ENCODE measurements around the gene MINK1. TPM values are rescaled to one million over a fixed set of nuclear protein-coding genes. Genes with fewer than 3 reads are reported as not detected.
A peak's percentile ranks its signal among the peaks of the same experiment; 100 is the strongest.

Gene MINK1
- total RNA-seq, 1 donor from 2014 or later, result 90.6 TPM

- H3K4me1 Mint-ChIP-seq (ENCODE audit: low read depth), result peaks cover 65% of the 10 kb centered on the region
- no peaks in the 10 kb centered on the region for H3K27me3 Mint-ChIP-seq (ENCODE audit: low read depth)
- H3K9me3 Mint-ChIP-seq (ENCODE audit: low read depth), result no peaks in the 10 kb centered on the region
- no peak for DNase-seq (ENCODE audit: low spot score)
- no peak for TF ChIP-seq CTCF (IDR thresholded peaks at IDR 0.05)
- H3K36me3 Mint-ChIP-seq (ENCODE audit: low read depth), result peaks cover 25% of the 10 kb centered on the region
- peak overlapping the region; percentile 94 for H3K27ac Mint-ChIP-seq (ENCODE audit: unreplicated experiment)
- peak overlapping the region; percentile 96 for H3K4me3 Mint-ChIP-seq (ENCODE audit: unreplicated experiment)
Measured at GRCh38 chr17:4945176-4945943, 112.2 kb downstream of the MINK1 start.

GRCh38 chr17:4945944-4946280, 112.8 kb downstream of the MINK1 start:
- peaks cover 68% of the 10 kb centered on the region for H3K4me1 Mint-ChIP-seq (ENCODE audit: low read depth)
- peaks cover 25% of the 10 kb centered on the region for H3K36me3 Mint-ChIP-seq (ENCODE audit: low read depth)
- no peak for DNase-seq (ENCODE audit: low spot score)
- H3K27ac Mint-ChIP-seq (ENCODE audit: unreplicated experiment), result peak overlapping the region; percentile 94
- H3K27me3 Mint-ChIP-seq (ENCODE audit: low read depth), result no peaks in the 10 kb centered on the region
- H3K9me3 Mint-ChIP-seq (ENCODE audit: low read depth), result no peaks in the 10 kb centered on the region
- TF ChIP-seq CTCF (IDR thresholded peaks at IDR 0.05), result no peak
- H3K4me3 Mint-ChIP-seq (ENCODE audit: unreplicated experiment), result peak overlapping the region; percentile 96

GRCh38 chr17:4946312-4946976, 113.3 kb downstream of the MINK1 start:
- Mint-ChIP-seq H3K27ac (ENCODE audit: unreplicated experiment) (peak overlapping the region; percentile 94), H3K4me3 (ENCODE audit: unreplicated experiment) (peak overlapping the region; percentile 96), H3K27me3 (ENCODE audit: low read depth) (no peaks in the 10 kb centered on the region), H3K9me3 (ENCODE audit: low read depth) (no peaks in the 10 kb centered on the region), H3K36me3 (ENCODE audit: low read depth) (peaks cover 25% of the 10 kb centered on the region), H3K4me1 (ENCODE audit: low read depth) (peaks cover 68% of the 10 kb centered on the region)
- no peak for TF ChIP-seq CTCF (IDR thresholded peaks at IDR 0.05)
- no peak for DNase-seq (ENCODE audit: low spot score)

DNA sequence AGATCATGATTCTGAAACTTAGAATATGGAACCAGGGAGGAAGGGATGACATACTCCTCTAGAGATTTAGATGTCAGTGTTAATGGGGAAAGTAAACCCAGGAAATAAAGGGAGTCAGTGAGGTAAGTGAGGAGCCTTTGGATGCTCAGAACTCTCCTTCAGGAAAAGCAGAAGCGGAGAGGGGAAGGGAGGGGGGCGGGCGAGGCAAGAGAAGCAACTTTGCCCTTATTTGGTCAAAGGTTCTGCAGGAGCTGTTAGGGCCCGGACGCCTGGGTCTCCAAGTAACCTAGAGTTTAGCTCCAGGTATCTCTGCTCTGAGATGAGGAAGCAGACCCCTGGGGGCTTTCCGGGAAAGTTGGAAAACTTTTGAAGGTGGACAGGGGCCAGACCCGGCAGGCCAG, 113.9 kb downstream of the MINK1 start:
- Mint-ChIP-seq H3K4me1 (ENCODE audit: low read depth) (peaks cover 68% of the 10 kb centered on the region), H3K9me3 (ENCODE audit: low read depth) (no peaks in the 10 kb centered on the region), H3K27ac (ENCODE audit: unreplicated experiment) (peak overlapping the region; percentile 94), H3K27me3 (ENCODE audit: low read depth) (no peaks in the 10 kb centered on the region), H3K36me3 (ENCODE audit: low read depth) (peaks cover 23% of the 10 kb centered on the region), H3K4me3 (ENCODE audit: unreplicated experiment) (peak overlapping the region; percentile 96)
- DNase-seq (ENCODE audit: low spot score), result no peak
- TF ChIP-seq CTCF (IDR thresholded peaks at IDR 0.05), result no peak

Other genes with a start within 250 kb of the MINK1 start
- gene SMTNL2, start 248.8 kb upstream of the MINK1 start, total RNA-seq, result 0.32 to 0.36 TPM in 2 of 3 replicates, not detected in the other
- gene ALOX15, start 191.7 kb upstream of the MINK1 start, total RNA-seq, result 0.15 TPM in 1 of 3 replicates, not detected in the others
- gene PELP1, start 129.2 kb upstream of the MINK1 start, total RNA-seq, result 44.1 to 56.2 TPM (median 48.2 TPM) in 3 replicates
- gene ARRB2, start 122.7 kb upstream of the MINK1 start, total RNA-seq, result 7.1 to 11.8 TPM (median 7.2 TPM) in 3 replicates
- 14.6 to 21.3 TPM (median 16.9 TPM) in 3 replicates for gene MED11, start 101.9 kb upstream of the MINK1 start, total RNA-seq
- gene ZMYND15, start 93.5 kb upstream of the MINK1 start, total RNA-seq, result 0.23 to 0.48 TPM (median 0.45 TPM) in 3 replicates
- 4.7 to 8.0 TPM (median 5.4 TPM) in 3 replicates for gene CXCL16, start 93.4 kb upstream of the MINK1 start, total RNA-seq
- gene TM4SF5, start 61.5 kb upstream of the MINK1 start, total RNA-seq, result not detected in 3 replicates
- gene VMO1, start 47.0 kb upstream of the MINK1 start, total RNA-seq, result 0.82 to 2.4 TPM (median 1.2 TPM) in 3 replicates
- not detected in 3 replicates for gene GLTPD2, start 44.4 kb upstream of the MINK1 start, total RNA-seq
- gene PSMB6, start 37.2 kb upstream of the MINK1 start, total RNA-seq, result 110 to 146 TPM (median 113 TPM) in 3 replicates
- gene PLD2, start 26.2 kb upstream of the MINK1 start, total RNA-seq, result 30.3 to 35.3 TPM (median 32.1 TPM) in 3 replicates
- gene C17orf107, start 66.2 kb downstream of the MINK1 start, total RNA-seq, result 1.5 to 1.8 TPM (median 1.6 TPM) in 3 replicates
- gene CHRNE, start 69.8 kb downstream of the MINK1 start, total RNA-seq, result 0.22 to 0.35 TPM in 2 of 3 replicates, not detected in the other
- gene GP1BA, start 98.9 kb downstream of the MINK1 start, total RNA-seq, result not detected in 3 replicates
- 44.0 to 62.4 TPM (median 46.6 TPM) in 3 replicates for gene SLC25A11, start 106.7 kb downstream of the MINK1 start, total RNA-seq
- gene RNF167, start 106.9 kb downstream of the MINK1 start, total RNA-seq, result 69.7 to 95.8 TPM (median 74.5 TPM) in 3 replicates
- gene PFN1, start 115.2 kb downstream of the MINK1 start, total RNA-seq, result 512 to 784 TPM (median 766 TPM) in 3 replicates
- gene ENO3, start 117.8 kb downstream of the MINK1 start, total RNA-seq, result 7.0 to 9.8 TPM (median 7.4 TPM) in 3 replicates
- gene SPAG7, start 134.5 kb downstream of the MINK1 start, total RNA-seq, result 73.0 to 87.3 TPM (median 79.4 TPM) in 3 replicates
- 47.4 to 97.8 TPM (median 90.2 TPM) in 3 replicates for gene CAMTA2, start 154.3 kb downstream of the MINK1 start, total RNA-seq
- gene INCA1, start 164.2 kb downstream of the MINK1 start, total RNA-seq, result 0.74 to 1.5 TPM (median 0.85 TPM) in 3 replicates
- gene KIF1C, start 164.6 kb downstream of the MINK1 start, total RNA-seq, result 141 to 193 TPM (median 174 TPM) in 3 replicates
- gene SLC52A1, start 202.1 kb downstream of the MINK1 start, total RNA-seq, result not detected in 3 replicates
- gene ZFP3, start 245.1 kb downstream of the MINK1 start, total RNA-seq, result 0.29 to 0.69 TPM (median 0.55 TPM) in 3 replicates